Measurements from ENCODE around the gene TECTA. TPM values are rescaled to one million over a fixed set of nuclear protein-coding genes. Genes with fewer than 3 reads are reported as not detected.
"Not testable (repeated sequence)": the region's sequence is repeated elsewhere in the genome, so short reads cannot be mapped to it uniquely, and the experiment has no call there.

The TECTA gene
- total RNA-seq, 4 donors from 2014 or later = 0.87 to 3.1 (median 2.0) TPM

DNA sequence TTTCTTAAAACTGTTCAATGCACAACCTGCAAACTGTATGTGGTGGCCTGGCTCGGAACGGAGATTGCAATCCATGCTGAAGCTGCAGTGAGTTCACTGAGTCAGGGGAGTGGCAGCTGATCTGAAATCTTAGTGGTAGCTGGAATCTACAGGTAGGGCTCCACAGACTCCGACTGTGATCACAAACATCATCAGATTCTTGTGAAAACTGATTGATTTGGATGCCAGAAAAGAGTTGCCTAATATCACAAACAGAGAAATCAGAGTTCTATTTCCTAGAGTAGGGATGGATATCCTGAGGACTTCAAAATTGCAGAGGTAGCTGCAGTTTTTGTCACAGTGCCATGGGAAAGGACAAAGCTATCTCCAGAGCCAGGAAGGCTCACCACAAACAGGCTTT is 134.0 kb downstream of the TECTA start:
- H3K27me3 ChIP-seq = peaks cover 0 to 5% of the 10 kb centered on the region in 2 donors
- 91 to 95% methylated on average over 3 of the region's 3 CpGs for WGBS, 2 donors
- H3K36me3 ChIP-seq = no peaks in the 10 kb centered on the region
- TF ChIP-seq CTCF (IDR thresholded peaks at IDR 0.05) (no peak), EP300 (IDR thresholded peaks at IDR 0.05) (no peak), POLR2A (IDR thresholded peaks at IDR 0.05) (no peak)
- no peak overlapping the region for H3K4me3 ChIP-seq
- no peaks in the 10 kb centered on the region for H3K9me3 ChIP-seq
- peaks cover 0 to 6% (median 0%) of the 10 kb centered on the region in 4 donors for H3K4me1 ChIP-seq
- H3K27ac ChIP-seq = no peak overlapping the region
- DNase-seq (ENCODE audit: low spot score in 2 of 2) = no peak

DNA sequence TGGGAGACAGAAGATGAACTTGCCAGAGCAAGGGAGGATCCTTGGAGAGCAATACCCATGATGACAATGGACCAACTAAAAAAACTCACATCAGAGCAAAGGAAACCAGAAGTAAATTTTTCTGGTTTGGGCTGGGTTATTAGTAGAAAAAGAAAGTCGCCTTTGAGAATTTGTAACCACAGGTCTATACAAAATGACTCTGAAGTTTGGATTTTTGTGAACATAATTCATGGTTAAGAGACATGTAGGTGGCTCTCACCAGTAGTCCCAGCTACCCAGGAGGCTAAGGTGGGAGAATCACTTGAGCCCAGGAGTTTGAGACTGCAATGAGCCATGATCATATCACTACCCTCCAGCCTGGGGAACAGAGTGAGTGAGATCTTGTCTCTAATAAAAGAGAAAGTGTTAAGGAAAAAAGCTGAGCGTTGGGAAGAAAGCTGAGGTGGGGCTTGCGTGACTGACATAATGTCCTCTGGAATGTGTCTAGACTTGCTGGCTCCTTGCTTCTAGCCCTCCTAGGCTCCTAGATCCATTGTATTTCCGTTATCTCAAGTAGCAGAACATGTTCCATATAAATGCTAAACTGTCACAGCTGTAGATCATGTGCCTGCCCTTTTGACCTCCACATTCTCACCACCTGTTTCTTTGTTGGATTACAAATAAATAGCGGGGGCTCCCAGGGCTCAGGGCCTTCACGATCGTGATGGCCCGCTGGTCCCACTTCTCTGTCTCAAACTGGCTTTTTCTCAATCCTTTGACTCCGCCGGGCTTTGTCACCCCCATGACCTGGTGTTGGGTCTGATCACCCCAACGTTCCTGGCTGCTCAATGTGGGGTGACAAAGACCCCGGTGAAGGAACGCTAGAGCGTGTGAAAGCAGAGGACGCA is 135.3 kb downstream of the TECTA start:
- Histone ChIP-seq H3K4me1 (peaks cover 0 to 9% (median 0%) of the 10 kb centered on the region in 4 donors), H3K9me3 (no peaks in the 10 kb centered on the region), H3K4me3 (no peak overlapping the region), H3K36me3 (no peaks in the 10 kb centered on the region), H3K27ac (no peak overlapping the region), H3K27me3 (peaks cover 0 to 5% of the 10 kb centered on the region in 2 donors)
- TF ChIP-seq EP300 (IDR thresholded peaks at IDR 0.05) = no peak
- no peak for DNase-seq (ENCODE audit: low spot score in 2 of 2)
- 65 to 67% methylated on average over 15 of the region's 15 CpGs for WGBS, 2 donors

DNA sequence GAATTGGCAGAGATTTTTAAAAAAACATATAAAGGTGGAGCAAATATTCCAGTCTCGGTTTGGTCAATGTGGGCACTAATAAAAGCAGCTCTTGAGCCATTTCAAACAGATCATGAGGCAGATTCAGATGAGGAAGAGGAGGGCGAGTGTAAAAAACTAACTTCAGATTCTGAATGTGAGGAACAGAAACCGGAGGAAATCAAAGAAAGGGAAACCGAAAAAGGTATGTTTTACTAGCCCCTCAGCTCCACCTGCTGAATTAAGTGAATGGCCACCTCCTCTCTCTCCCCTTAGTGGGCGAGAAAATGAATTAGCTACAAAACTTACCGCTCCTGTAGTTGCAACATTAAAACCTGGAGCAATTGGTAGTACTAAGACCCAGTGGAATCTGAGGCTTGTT is 136.2 kb downstream of the TECTA start:
- not testable (repeated sequence) for H3K9me3 ChIP-seq; H3K36me3 ChIP-seq; H3K27ac ChIP-seq; H3K4me3 ChIP-seq; H3K27me3 ChIP-seq; H3K4me1 ChIP-seq; DNase-seq (ENCODE audit: low spot score in 2 of 2)
- 74 to 80% methylated on average over 6 of the region's 6 CpGs for WGBS, 2 donors

DNA sequence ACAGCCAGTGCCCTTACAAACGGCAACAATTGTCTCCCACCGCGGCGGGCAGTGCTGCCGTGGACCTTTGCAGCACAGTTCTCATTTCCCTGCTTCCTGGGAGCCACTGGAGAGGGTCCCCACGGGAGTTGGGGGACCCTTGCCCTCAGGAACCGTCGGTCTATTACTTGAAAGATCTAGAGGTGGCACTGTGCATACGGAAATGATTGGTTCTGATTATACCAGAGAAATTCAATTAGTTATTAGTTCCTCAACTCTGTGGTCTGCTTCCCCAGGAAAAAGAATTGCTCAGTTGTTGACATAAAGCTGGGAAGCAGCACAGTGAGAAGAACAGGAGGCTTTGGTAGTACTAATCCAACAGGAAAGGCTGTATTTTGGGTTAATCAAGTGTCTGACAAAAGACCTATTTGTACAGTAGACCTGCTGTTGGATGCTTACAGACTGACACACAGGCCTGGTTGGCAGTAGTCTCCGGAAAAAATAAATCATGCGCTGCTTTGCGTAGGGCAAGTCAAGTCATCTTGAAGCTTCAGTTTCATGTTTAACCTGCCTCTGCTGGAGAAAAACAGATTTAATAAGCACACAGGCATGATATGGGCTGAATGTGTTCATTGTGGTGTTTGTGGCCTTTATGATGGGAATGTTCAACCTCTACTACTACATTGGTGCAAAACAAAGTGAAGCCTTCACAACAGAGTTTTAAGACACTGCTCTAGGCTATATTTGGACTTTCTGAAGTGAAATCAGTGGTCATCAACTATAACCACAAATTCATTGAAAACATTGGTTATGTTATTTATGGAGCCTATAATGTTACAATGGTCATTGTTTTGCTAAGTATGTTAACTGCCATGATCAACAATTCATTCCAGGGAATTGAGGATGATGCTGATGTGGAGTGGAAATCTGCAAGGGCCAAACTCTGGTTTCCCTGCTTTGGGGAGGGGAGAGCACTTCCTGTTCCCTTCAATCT is 136.9 kb downstream of the TECTA start:
- DNase-seq (ENCODE audit: low spot score in 2 of 2) = no peak
- Histone ChIP-seq H3K36me3 (no peaks in the 10 kb centered on the region), H3K9me3 (no peaks in the 10 kb centered on the region), H3K4me1 (peaks cover 0 to 10% (median 0%) of the 10 kb centered on the region in 4 donors), H3K4me3 (no peak overlapping the region), H3K27ac (no peak overlapping the region), H3K27me3 (peaks cover 0 to 5% of the 10 kb centered on the region in 2 donors)
- TF ChIP-seq CTCF (IDR thresholded peaks at IDR 0.05) (no peak), POLR2A (IDR thresholded peaks at IDR 0.05) (no peak), EP300 (IDR thresholded peaks at IDR 0.05) (no peak)
- WGBS, 2 donors = 43 to 55% methylated on average over 8 to 12 of the region's 12 CpGs

DNA sequence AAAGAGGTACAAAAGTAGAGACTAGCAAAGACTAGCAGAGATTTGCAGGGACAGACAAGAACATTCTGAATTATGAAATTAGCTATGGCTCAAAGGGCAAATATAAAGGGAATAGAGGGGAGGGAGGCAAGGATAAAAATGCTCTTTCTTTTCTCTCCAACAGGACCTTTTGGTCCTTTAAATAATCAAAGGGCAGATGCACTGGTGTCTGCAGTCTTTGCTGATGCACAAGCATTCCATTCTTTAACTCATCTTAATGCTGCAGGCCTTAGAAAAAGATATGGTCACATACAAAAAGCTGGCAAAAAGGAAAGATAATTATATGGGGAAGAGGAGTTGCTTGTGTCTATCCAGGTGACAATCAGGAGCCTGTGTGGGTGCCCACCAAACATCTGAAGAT is 137.9 kb downstream of the TECTA start:
- no peak for TF ChIP-seq EP300 (IDR thresholded peaks at IDR 0.05)
- no peak for TF ChIP-seq POLR2A (IDR thresholded peaks at IDR 0.05)
- TF ChIP-seq CTCF (IDR thresholded peaks at IDR 0.05) = no peak
- H3K27ac ChIP-seq = no peak overlapping the region
- no peak for DNase-seq (ENCODE audit: low spot score in 2 of 2)
- H3K36me3 ChIP-seq = no peaks in the 10 kb centered on the region
- H3K9me3 ChIP-seq = no peaks in the 10 kb centered on the region
- peaks cover 0 to 10% (median 0%) of the 10 kb centered on the region in 4 donors for H3K4me1 ChIP-seq
- no peak overlapping the region for H3K4me3 ChIP-seq
- H3K27me3 ChIP-seq = peaks cover 0 to 5% of the 10 kb centered on the region in 2 donors

DNA sequence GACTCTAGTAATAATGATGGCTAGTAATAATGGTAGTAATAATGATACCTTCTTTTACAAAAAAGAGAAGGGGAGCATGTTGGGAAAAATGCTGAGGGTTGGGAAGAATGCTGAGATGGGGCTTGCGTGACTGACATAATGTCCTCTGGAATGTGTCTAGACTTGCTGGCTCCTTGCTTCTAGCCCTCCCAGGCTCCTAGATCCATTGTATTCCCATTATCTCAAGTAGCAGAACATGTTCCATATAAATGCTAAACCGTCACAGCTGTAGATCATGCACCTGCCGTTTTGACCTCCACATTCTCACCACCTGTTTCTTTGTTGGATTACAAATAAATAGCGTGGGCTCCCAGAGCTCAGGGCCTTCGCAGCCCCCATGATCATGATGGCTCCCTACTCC is 139.0 kb downstream of the TECTA start:
- not testable (repeated sequence) for H3K9me3 ChIP-seq; H3K4me3 ChIP-seq; DNase-seq (ENCODE audit: low spot score in 2 of 2); H3K4me1 ChIP-seq; H3K36me3 ChIP-seq; H3K27ac ChIP-seq; H3K27me3 ChIP-seq
- WGBS, 2 donors = 75 to 80% methylated on average over 5 of the region's 5 CpGs

Data from tibial nerve (tissue), 4 donors.